Ecto neural progenitor cell (in vitro differentiated cells): ENCODE measurements around the gene NDUFS2.

Source experiments
- DNase-seq: peaks from one replicate; pipeline ENCODE4 v3.0.0-alpha.2; 2018; ENCODE audit warnings: low spot score

The NDUFS2 gene

GRCh38 chr1:161201836-161202712 is at the start of gene NDUFS2:
NDUFS2 (plus strand) TSS chr1:161202367; CDS start chr1:161202386, 19 bp downstream.
- peak; percentile 95 for DNase-seq

- DNase-seq, result no peak
Observed at GRCh38 chr1:161153176-161153575, 49.0 kb upstream of the NDUFS2 start.

GRCh38 chr1:161153682-161154337 is 48.4 kb upstream of the NDUFS2 start, which contains the start of gene UFC1:
UFC1 (plus strand) TSS chr1:161153978; CDS start chr1:161153998, 20 bp downstream.
- DNase-seq, result peak; percentile 79

GRCh38 chr1:161157867-161158266 is 44.3 kb upstream of the NDUFS2 start:
- DNase-seq, result no peak

GRCh38 chr1:161158316-161159010 is 43.7 kb upstream of the NDUFS2 start:
- no peak for DNase-seq

GRCh38 chr1:161159087-161159912 is 42.9 kb upstream of the NDUFS2 start, which contains the start of gene USP21:
USP21 (plus strand) TSS chr1:161159500; CDS start chr1:161160641, 1,141 bp downstream.
- peak; percentile 97 for DNase-seq

GRCh38 chr1:161159913-161160243 is 42.3 kb upstream of the NDUFS2 start:
- DNase-seq, result no peak

GRCh38 chr1:161160671-161161145 is 41.5 kb upstream of the NDUFS2 start:
- DNase-seq, result no peak

- no peak for DNase-seq
Observed at GRCh38 chr1:161161652-161162051, 40.5 kb upstream of the NDUFS2 start.

GRCh38 chr1:161162052-161162451 is 40.1 kb upstream of the NDUFS2 start:
- DNase-seq, result no peak

- no peak for DNase-seq
Observed at GRCh38 chr1:161162806-161163205, 39.4 kb upstream of the NDUFS2 start.

- no peak for DNase-seq
Observed at GRCh38 chr1:161163793-161164192, 38.4 kb upstream of the NDUFS2 start.

- peak; percentile 46 for DNase-seq
Observed at GRCh38 chr1:161164901-161165610, 37.1 kb upstream of the NDUFS2 start.

GRCh38 chr1:161165742-161166668 is 36.2 kb upstream of the NDUFS2 start, which contains the start of gene PPOX:
PPOX (plus strand) TSS chr1:161166426; CDS start chr1:161166848, 422 bp downstream.
- DNase-seq, result peak; percentile 95

- peak; percentile 64 for DNase-seq
Observed at GRCh38 chr1:161166669-161167548, 35.3 kb upstream of the NDUFS2 start.

- DNase-seq, result no peak
Observed at GRCh38 chr1:161168906-161169305, 33.3 kb upstream of the NDUFS2 start.

- DNase-seq, result no peak
Observed at GRCh38 chr1:161171191-161171590, 31.0 kb upstream of the NDUFS2 start.

GRCh38 chr1:161171696-161172095 is 30.5 kb upstream of the NDUFS2 start:
- no peak for DNase-seq

- no peak for DNase-seq
Observed at GRCh38 chr1:161172349-161172748, 29.8 kb upstream of the NDUFS2 start.
